ENCODE results near the gene ZBTB7C. TPM values are rescaled to one million over a fixed set of nuclear protein-coding genes. Genes with fewer than 3 reads are reported as not detected.

The ZBTB7C gene
- total and polyA plus RNA-seq, 2 of the 8 experiments (the other 6 are each of a cell fraction or from before 2014, with no cell fraction given), result 0.15 to 0.45 TPM

- Histone ChIP-seq H2BK20ac (ENCODE audit: low read length) (no peak overlapping the region), H4K8ac (ENCODE audit: extremely low read depth, insufficient read depth, low read length) (no peak overlapping the region), H4K91ac (replicated peaks; ENCODE audit: insufficient read length, low read length) (no peak overlapping the region), H3K23me2 (ENCODE audit: low read depth, low read length) (peaks cover 5% of the 10 kb centered on the region; the same call in 1 of the 2 replicates), H3K4me2 (ENCODE audit: insufficient read depth in 1 of 2, low read depth in 2 of 2, low read length in 2 of 2) (no peak overlapping the region), H3K27me3 (replicated peaks in 1 of 4; ENCODE audit: control insufficient read depth in 3 of 4, extremely low read depth in 1 of 4, insufficient read depth in 3 of 4, low read length in 3 of 4) (peaks cover 0 to 2% (median 0%) of the 10 kb centered on the region in 4 experiments; a peak in 3 of 7 replicates), H4K20me1 (replicated peaks in 1 of 2; ENCODE audit: control insufficient read depth in 1 of 2, insufficient read depth in 2 of 2, low read length in 2 of 2) (no peaks in the 10 kb centered on the region), H3K9me3 (ENCODE audit: insufficient read depth in 2 of 2, low read depth in 1 of 2, low read length in 1 of 2) (no peaks in the 10 kb centered on the region), H3K4me3 (ENCODE audit: extremely low read depth in 1 of 4, insufficient read depth in 2 of 4, low read depth in 3 of 4, low read length in 4 of 4) (no peak overlapping the region), H3K56ac (replicated peaks; ENCODE audit: insufficient read length, low read depth, low read length) (no peak overlapping the region), H2BK120ac (replicated peaks; ENCODE audit: low read depth, low read length) (no peak overlapping the region), H3K79me2 (ENCODE audit: control insufficient read depth in 1 of 2, insufficient read depth in 2 of 2, low read length in 2 of 2) (no peaks in the 10 kb centered on the region), H3K79me1 (ENCODE audit: low read depth, low read length) (no peaks in the 10 kb centered on the region), H2AK5ac (ENCODE audit: low read depth, low read length) (no peak overlapping the region), H2BK5ac (ENCODE audit: low read depth, low read length) (no peak overlapping the region), H3K14ac (ENCODE audit: insufficient read length) (no peak overlapping the region), H3K9ac (replicated peaks in 1 of 4; ENCODE audit: extremely low read depth in 1 of 4, low read depth in 3 of 4, low read length in 3 of 4) (no peak overlapping the region), H3K4me1 (replicated peaks in 1 of 4; ENCODE audit: control insufficient read depth in 3 of 4, insufficient read depth in 4 of 4, low read length in 3 of 4) (peaks cover 0 to 12% (median 7%) of the 10 kb centered on the region in 4 experiments; a peak in 5 of 7 replicates), H4K5ac (ENCODE audit: insufficient read length, low read depth, low read length) (no peak overlapping the region), H3K27ac (ENCODE audit: low read depth, low read length) (no peak overlapping the region), H3K4ac (replicated peaks; ENCODE audit: insufficient read length, low read depth, low read length) (no peak overlapping the region), H3K23ac (ENCODE audit: insufficient read length) (no peak overlapping the region), H3K18ac (ENCODE audit: extremely low read depth, low read length) (peak overlapping the region; percentile 20; the same call in 1 of the 2 replicates), H2AFZ (ENCODE audit: low read length) (no peak overlapping the region), H2BK15ac (ENCODE audit: low read length) (no peak overlapping the region), H3K36me3 (ENCODE audit: control insufficient read depth in 2 of 4, insufficient read depth in 4 of 4, low read length in 3 of 4) (no peaks in the 10 kb centered on the region), H2BK12ac (ENCODE audit: low read depth, low read length) (no peak overlapping the region)
- FAIRE-seq (no peak), DNase-seq (ENCODE audit: low read depth in 1 of 2, low spot score in 2 of 2) (no peak)
- CTCF ChIA-PET (ENCODE audit: partially characterized antibody), result interaction anchor here (0.7 to 1.4 kb wide), 8 partner anchors 9 to 185 kb away, joined by 3 to 6 read pairs (median 4); no protein-coding TSS in a partner anchor
- WGBS, 2 experiments (ENCODE audit: extremely low coverage in 1 of 2, insufficient coverage in 1 of 2, insufficient read length in 1 of 2, insufficient replicate concordance in 2 of 2, low coverage in 1 of 2, low lambda C conversion rate in 2 of 2, missing lambda C conversion rate in 1 of 2), result 80% methylated on average over 7 of the region's 7 CpGs; no CpG with 5 or more reads in 1 of the 2 experiments
- POLR2A ChIA-PET (ENCODE audit: partially characterized antibody), result no interaction called here
- no peak for TF ChIP-seq ASH2L (IDR thresholded peaks at IDR 0.05; ENCODE audit: low read length)
These were observed 298.4 kb downstream of the ZBTB7C start for GRCh38 chr18:48110797-48111196.
